Measurements from ENCODE around the gene SIN3B. TPM values are rescaled to one million over a fixed set of nuclear protein-coding genes. Genes with fewer than 3 reads are reported as not detected.

The SIN3B gene
- total and polyA plus RNA-seq, 2 donors from 2014 or later: 12.2 to 62.0 TPM

DNA sequence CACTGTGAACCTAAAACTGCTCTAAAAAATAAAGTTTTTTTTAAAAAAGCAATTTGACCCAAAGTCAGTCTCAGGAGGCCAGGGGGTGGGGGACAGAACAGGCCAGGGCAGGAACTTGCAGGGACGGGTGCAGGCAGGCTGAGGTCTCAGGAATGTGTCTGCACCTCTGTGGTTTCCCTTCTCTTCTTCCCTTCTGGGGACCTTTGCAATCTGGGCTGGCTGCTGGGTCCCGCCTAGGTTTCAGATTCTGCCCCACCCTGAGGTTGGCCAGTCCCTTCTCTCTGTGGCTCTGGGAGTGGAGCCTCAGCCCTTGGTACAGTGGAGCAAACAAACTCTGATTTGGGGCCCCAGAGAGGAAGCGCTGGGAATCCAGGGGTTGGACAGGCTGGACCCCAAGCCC is 54.3 kb downstream of the SIN3B start:
- peaks cover 0 to 19% (median 0%) of the 10 kb centered on the region in 3 donors for H3K9me3 ChIP-seq (ENCODE audit: control insufficient read depth in 2 of 3, insufficient read depth in 1 of 3, low read length in 3 of 3)
- no peak overlapping the region for H3K27ac ChIP-seq (ENCODE audit: low read depth in 2 of 2, low read length in 2 of 2)
- no peak overlapping the region for H3K4me3 ChIP-seq (ENCODE audit: low read length in 3 of 3)
- H3K9ac ChIP-seq (ENCODE audit: low read length in 3 of 3): no peak overlapping the region
- intact Hi-C loops (cut with DNase I): no loop called here
- peaks cover 0 to 4% (median 4%) of the 10 kb centered on the region in 3 donors for H3K36me3 ChIP-seq (ENCODE audit: control insufficient read depth in 2 of 3, insufficient read depth in 3 of 3, low read length in 3 of 3)
- no peak for FAIRE-seq
- no peak for DNase-seq
- no peaks in the 10 kb centered on the region for H3K27me3 ChIP-seq (ENCODE audit: control insufficient read depth, insufficient read depth, low read length)
- H3K4me1 ChIP-seq (ENCODE audit: control insufficient read depth in 2 of 3, insufficient read depth in 2 of 3, low read depth in 1 of 3, low read length in 3 of 3): peaks cover 0 to 2% (median 0%) of the 10 kb centered on the region in 3 donors
- TF ChIP-seq, protein P1, sequence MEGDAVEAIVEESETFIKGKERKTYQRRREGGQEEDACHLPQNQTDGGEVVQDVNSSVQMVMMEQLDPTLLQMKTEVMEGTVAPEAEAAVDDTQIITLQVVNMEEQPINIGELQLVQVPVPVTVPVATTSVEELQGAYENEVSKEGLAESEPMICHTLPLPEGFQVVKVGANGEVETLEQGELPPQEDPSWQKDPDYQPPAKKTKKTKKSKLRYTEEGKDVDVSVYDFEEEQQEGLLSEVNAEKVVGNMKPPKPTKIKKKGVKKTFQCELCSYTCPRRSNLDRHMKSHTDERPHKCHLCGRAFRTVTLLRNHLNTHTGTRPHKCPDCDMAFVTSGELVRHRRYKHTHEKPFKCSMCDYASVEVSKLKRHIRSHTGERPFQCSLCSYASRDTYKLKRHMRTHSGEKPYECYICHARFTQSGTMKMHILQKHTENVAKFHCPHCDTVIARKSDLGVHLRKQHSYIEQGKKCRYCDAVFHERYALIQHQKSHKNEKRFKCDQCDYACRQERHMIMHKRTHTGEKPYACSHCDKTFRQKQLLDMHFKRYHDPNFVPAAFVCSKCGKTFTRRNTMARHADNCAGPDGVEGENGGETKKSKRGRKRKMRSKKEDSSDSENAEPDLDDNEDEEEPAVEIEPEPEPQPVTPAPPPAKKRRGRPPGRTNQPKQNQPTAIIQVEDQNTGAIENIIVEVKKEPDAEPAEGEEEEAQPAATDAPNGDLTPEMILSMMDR (IDR thresholded peaks at IDR 0.05; ENCODE audit: borderline replicate concordance, extremely low read depth, insufficient read depth): no peak

DNA sequence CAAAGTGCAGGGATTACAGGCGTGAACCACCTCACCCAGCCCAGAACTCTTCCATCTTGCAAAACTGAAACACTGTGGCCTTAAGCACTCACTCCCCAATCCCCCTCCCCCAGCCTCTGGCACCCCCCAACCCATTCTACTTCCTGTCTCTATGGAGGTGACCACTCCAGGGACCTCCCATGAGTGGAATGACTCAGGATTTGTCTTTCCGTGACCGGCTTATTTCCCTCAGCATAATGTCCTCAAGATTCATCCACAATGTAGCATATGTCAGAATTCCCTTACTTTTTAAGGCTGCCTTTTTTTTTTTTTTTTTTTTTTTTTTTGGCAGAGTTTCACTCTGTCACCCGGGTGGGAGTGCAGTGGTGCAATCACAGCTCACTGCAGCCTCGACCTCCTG is 56.0 kb downstream of the SIN3B start:
- H3K4me1 ChIP-seq (ENCODE audit: control insufficient read depth in 2 of 3, insufficient read depth in 2 of 3, low read depth in 1 of 3, low read length in 3 of 3): peaks cover 0 to 2% (median 0%) of the 10 kb centered on the region in 3 donors
- intact Hi-C loops (cut with DNase I): no loop called here
- H3K27ac ChIP-seq (ENCODE audit: low read depth in 2 of 2, low read length in 2 of 2): no peak overlapping the region
- no peaks in the 10 kb centered on the region for H3K36me3 ChIP-seq (ENCODE audit: control insufficient read depth in 2 of 3, insufficient read depth in 3 of 3, low read length in 3 of 3)
- DNase-seq: no peak
- H3K4me3 ChIP-seq (ENCODE audit: low read length in 3 of 3): no peak overlapping the region
- no peak for FAIRE-seq
- H3K9me3 ChIP-seq (ENCODE audit: control insufficient read depth in 2 of 3, insufficient read depth in 1 of 3, low read length in 3 of 3): peaks cover 0 to 19% (median 0%) of the 10 kb centered on the region in 3 donors
- TF ChIP-seq, protein P1 (IDR thresholded peaks at IDR 0.05; ENCODE audit: borderline replicate concordance, extremely low read depth, insufficient read depth): no peak
- H3K9ac ChIP-seq (ENCODE audit: low read length in 3 of 3): no peak overlapping the region
- H3K27me3 ChIP-seq (ENCODE audit: control insufficient read depth, insufficient read depth, low read length): no peaks in the 10 kb centered on the region

DNA sequence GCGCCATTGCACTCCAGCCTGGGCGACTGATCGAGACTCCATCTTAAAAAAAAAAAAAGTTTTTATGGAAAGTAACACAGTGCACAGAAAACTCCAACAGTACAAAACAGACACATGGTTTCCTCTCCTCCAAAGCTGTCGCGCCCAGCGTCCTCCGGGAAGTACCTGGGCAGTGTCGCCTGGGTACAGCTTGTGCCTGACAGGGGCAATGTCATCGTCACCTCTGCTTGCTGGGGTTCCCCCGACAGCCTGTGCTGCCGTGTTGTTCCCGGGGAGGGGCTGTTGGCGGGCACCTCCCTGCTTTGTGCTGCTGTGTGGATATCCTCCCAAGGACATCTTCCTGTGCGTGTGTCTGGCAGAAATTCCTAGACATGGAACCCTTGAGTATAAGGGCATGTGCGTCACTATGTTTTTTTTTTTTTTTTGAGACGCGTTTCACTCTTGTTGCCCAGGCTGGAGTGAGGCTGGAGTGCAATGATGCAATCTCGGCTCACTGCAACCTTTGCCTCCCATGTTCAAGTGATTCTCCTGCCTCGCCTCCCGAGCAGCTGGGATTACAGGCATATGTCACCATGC is 57.2 kb downstream of the SIN3B start:
- no peak overlapping the region for H3K9ac ChIP-seq (ENCODE audit: low read length in 3 of 3)
- peaks cover 0 to 16% (median 0%) of the 10 kb centered on the region in 3 donors for H3K9me3 ChIP-seq (ENCODE audit: control insufficient read depth in 2 of 3, insufficient read depth in 1 of 3, low read length in 3 of 3)
- no peak overlapping the region for H3K27ac ChIP-seq (ENCODE audit: low read depth in 2 of 2, low read length in 2 of 2)
- peak in 2 of 5 donors; percentile 26 to 62 for DNase-seq
- intact Hi-C loops (cut with DNase I): no loop called here
- TF ChIP-seq, protein P1 (IDR thresholded peaks at IDR 0.05; ENCODE audit: borderline replicate concordance, extremely low read depth, insufficient read depth): no peak
- H3K4me1 ChIP-seq (ENCODE audit: control insufficient read depth in 2 of 3, insufficient read depth in 2 of 3, low read depth in 1 of 3, low read length in 3 of 3): peaks cover 0 to 2% (median 0%) of the 10 kb centered on the region in 3 donors
- H3K36me3 ChIP-seq (ENCODE audit: control insufficient read depth in 2 of 3, insufficient read depth in 3 of 3, low read length in 3 of 3): no peaks in the 10 kb centered on the region
- no peaks in the 10 kb centered on the region for H3K27me3 ChIP-seq (ENCODE audit: control insufficient read depth, insufficient read depth, low read length)
- H3K4me3 ChIP-seq (ENCODE audit: low read length in 3 of 3): no peak overlapping the region
- FAIRE-seq: no peak
